ENCODE data around the gene PPFIA2.

Gene PPFIA2

DNA sequence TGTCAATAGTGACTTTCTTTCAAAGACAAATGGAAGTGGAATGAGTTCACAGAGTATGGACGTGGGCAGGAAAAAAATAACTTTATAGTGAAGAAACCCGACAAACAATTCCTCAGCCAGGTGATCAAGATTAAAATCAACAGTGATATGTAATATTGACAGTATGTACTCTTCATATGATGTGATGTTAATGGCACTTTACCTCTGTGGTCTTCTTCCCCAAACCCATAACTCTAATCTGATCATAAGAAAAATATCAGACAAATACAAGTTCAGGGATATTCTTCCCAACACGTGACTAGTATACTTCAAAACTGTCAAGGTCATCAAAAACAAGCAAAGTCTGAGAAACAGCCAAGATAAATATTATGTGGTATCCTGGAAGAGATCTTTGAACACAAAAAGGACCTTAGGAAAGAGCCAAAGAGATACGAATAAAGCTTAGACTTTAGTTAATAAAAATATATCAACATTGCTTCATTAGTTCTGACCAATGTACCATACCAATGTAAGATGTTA is 215.5 kb downstream of the PPFIA2 start:
- H3K9ac ChIP-seq (ENCODE audit: low read depth, low read length, poor library complexity) = no peak overlapping the region
- no peak overlapping the region for H3K18ac ChIP-seq (ENCODE audit: low read length)
- no peak overlapping the region for H2BK120ac ChIP-seq (ENCODE audit: low read depth, low read length)
- H3K27me3 ChIP-seq (ENCODE audit: control insufficient read depth in 3 of 3, insufficient read depth in 3 of 3, low read depth in 1 of 3, low read length in 3 of 3) = no peaks in the 10 kb centered on the region
- H3K14ac ChIP-seq (ENCODE audit: low read length) = no peak overlapping the region
- no peak overlapping the region for H3K4me2 ChIP-seq (ENCODE audit: insufficient read depth, low read length, poor library complexity, severe bottlenecking)
- no peak overlapping the region for H3K4me3 ChIP-seq (ENCODE audit: low read length in 2 of 2)
- H3K4me1 ChIP-seq (ENCODE audit: control insufficient read depth in 2 of 2, insufficient read depth in 1 of 2, low read depth in 1 of 2, low read length in 2 of 2) = no peaks in the 10 kb centered on the region
- no peak overlapping the region for H2BK12ac ChIP-seq (ENCODE audit: low read length)
- no peak overlapping the region for H2BK15ac ChIP-seq (ENCODE audit: low read length)
- H3K4ac ChIP-seq (ENCODE audit: low read length) = no peak overlapping the region
- H3K36me3 ChIP-seq (replicated peaks in 1 of 2; ENCODE audit: control insufficient read depth in 2 of 2, insufficient read depth in 2 of 2, low read length in 2 of 2) = no peaks in the 10 kb centered on the region
- H3K79me1 ChIP-seq (ENCODE audit: low read depth, low read length) = no peaks in the 10 kb centered on the region
- no CpG with 5 or more reads among the region's 4 CpGs for WGBS, 2 donors (ENCODE audit: extremely low coverage in 2 of 2, insufficient read length in 2 of 2, insufficient replicate concordance in 1 of 2)
- no peak overlapping the region for H2AFZ ChIP-seq (ENCODE audit: low read length)
- no peak overlapping the region for H4K8ac ChIP-seq (ENCODE audit: low read depth, low read length)
- no peak for DNase-seq (ENCODE audit: low spot score)
- H2AK5ac ChIP-seq (ENCODE audit: low read depth, low read length) = no peak overlapping the region
- H3K23ac ChIP-seq (ENCODE audit: low read depth, low read length, poor library complexity) = no peak overlapping the region
- H4K91ac ChIP-seq (ENCODE audit: low read depth, low read length, poor library complexity) = no peak overlapping the region
- H3K9me3 ChIP-seq (replicated peaks in 1 of 2; ENCODE audit: control insufficient read depth in 2 of 2, insufficient read depth in 1 of 2, low read depth in 1 of 2, low read length in 2 of 2) = no peaks in the 10 kb centered on the region
- no peak overlapping the region for H3K27ac ChIP-seq (replicated peaks; ENCODE audit: low read length)
- no peak overlapping the region for H2BK5ac ChIP-seq (ENCODE audit: low read length)

DNA sequence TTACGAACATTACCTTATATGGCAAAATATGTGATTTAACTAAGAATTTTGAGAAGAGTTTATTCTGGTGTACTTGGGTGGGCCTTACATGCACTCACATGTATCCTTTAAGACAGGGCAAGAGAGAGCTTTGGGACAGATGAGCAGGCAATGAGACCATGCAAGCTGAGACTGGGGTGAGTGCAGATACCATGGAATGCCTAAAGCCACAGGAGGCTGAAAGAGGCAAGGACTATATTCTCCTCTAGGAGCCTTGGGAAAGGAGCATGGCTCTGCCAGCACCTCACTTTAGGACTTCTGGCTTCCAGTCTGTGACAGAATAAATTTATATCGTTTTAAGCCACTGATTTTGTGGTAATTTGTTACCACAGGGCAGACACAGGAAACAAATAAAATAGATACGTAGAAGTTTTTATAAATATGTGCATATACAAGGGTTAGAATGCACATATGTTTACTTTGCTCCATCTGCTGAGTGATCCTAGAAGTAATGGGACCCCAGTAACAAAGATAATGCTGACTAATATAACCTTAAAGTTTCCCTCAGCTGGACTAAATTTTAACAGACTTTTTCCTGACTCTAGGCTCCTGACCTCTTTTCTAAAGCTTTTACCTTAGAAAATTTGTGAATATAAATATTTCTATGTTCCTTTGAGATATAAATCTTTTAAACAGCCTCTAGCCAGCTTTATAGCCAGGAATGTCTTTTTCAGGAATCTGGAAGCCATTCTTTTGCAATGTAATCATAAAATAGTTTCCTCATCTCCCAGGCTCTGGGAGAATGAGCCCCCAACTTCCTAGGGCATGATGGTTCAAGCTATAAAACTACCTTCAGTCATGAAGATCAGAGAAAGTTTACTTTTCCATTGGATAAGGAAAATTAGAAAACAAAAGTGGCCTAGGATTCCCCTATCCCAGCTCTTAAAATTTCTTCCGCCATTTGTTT is 216.8 kb downstream of the PPFIA2 start:
- Histone ChIP-seq H3K27me3 (ENCODE audit: control insufficient read depth in 3 of 3, insufficient read depth in 3 of 3, low read depth in 1 of 3, low read length in 3 of 3) (no peaks in the 10 kb centered on the region), H3K36me3 (replicated peaks in 1 of 2; ENCODE audit: control insufficient read depth in 2 of 2, insufficient read depth in 2 of 2, low read length in 2 of 2) (no peaks in the 10 kb centered on the region), H2AFZ (ENCODE audit: low read length) (no peak overlapping the region), H3K4me1 (ENCODE audit: control insufficient read depth in 2 of 2, insufficient read depth in 1 of 2, low read depth in 1 of 2, low read length in 2 of 2) (no peaks in the 10 kb centered on the region), H3K9ac (ENCODE audit: low read depth, low read length, poor library complexity) (no peak overlapping the region), H3K4me3 (ENCODE audit: low read length in 2 of 2) (no peak overlapping the region), H2BK5ac (ENCODE audit: low read length) (no peak overlapping the region), H3K4me2 (ENCODE audit: insufficient read depth, low read length, poor library complexity, severe bottlenecking) (no peak overlapping the region), H2BK120ac (ENCODE audit: low read depth, low read length) (no peak overlapping the region), H3K9me3 (replicated peaks in 1 of 2; ENCODE audit: control insufficient read depth in 2 of 2, insufficient read depth in 1 of 2, low read depth in 1 of 2, low read length in 2 of 2) (no peaks in the 10 kb centered on the region), H2AK5ac (ENCODE audit: low read depth, low read length) (no peak overlapping the region), H2BK12ac (ENCODE audit: low read length) (no peak overlapping the region), H3K23ac (ENCODE audit: low read depth, low read length, poor library complexity) (no peak overlapping the region), H3K18ac (ENCODE audit: low read length) (no peak overlapping the region), H3K14ac (ENCODE audit: low read length) (no peak overlapping the region), H3K27ac (replicated peaks; ENCODE audit: low read length) (no peak overlapping the region), H3K4ac (ENCODE audit: low read length) (no peak overlapping the region), H3K79me1 (ENCODE audit: low read depth, low read length) (no peaks in the 10 kb centered on the region), H4K91ac (ENCODE audit: low read depth, low read length, poor library complexity) (no peak overlapping the region), H2BK15ac (ENCODE audit: low read length) (no peak overlapping the region), H4K8ac (ENCODE audit: low read depth, low read length) (no peak overlapping the region)
- DNase-seq (ENCODE audit: low spot score) = no peak
- no CpG with 5 or more reads among the region's 4 CpGs for WGBS, 2 donors (ENCODE audit: extremely low coverage in 2 of 2, insufficient read length in 2 of 2, insufficient replicate concordance in 1 of 2)

GRCh38 chr12:81541121-81541520 is 218.0 kb downstream of the PPFIA2 start:
- no peaks in the 10 kb centered on the region for H3K4me1 ChIP-seq (ENCODE audit: control insufficient read depth in 2 of 2, insufficient read depth in 1 of 2, low read depth in 1 of 2, low read length in 2 of 2)
- H3K4me2 ChIP-seq (ENCODE audit: insufficient read depth, low read length, poor library complexity, severe bottlenecking) = no peak overlapping the region
- DNase-seq (ENCODE audit: low spot score) = no peak
- no peaks in the 10 kb centered on the region for H3K27me3 ChIP-seq (ENCODE audit: control insufficient read depth in 3 of 3, insufficient read depth in 3 of 3, low read depth in 1 of 3, low read length in 3 of 3)
- H2BK12ac ChIP-seq (ENCODE audit: low read length) = no peak overlapping the region
- no peak overlapping the region for H3K27ac ChIP-seq (replicated peaks; ENCODE audit: low read length)
- H2AFZ ChIP-seq (ENCODE audit: low read length) = no peak overlapping the region
- no peaks in the 10 kb centered on the region for H3K79me1 ChIP-seq (ENCODE audit: low read depth, low read length)
- no peak overlapping the region for H2BK15ac ChIP-seq (ENCODE audit: low read length)
- no peak overlapping the region for H3K14ac ChIP-seq (ENCODE audit: low read length)
- H3K18ac ChIP-seq (ENCODE audit: low read length) = no peak overlapping the region
- no peak overlapping the region for H3K23ac ChIP-seq (ENCODE audit: low read depth, low read length, poor library complexity)
- H2BK120ac ChIP-seq (ENCODE audit: low read depth, low read length) = no peak overlapping the region
- no peak overlapping the region for H3K9ac ChIP-seq (ENCODE audit: low read depth, low read length, poor library complexity)
- H2BK5ac ChIP-seq (ENCODE audit: low read length) = no peak overlapping the region
- H3K36me3 ChIP-seq (replicated peaks in 1 of 2; ENCODE audit: control insufficient read depth in 2 of 2, insufficient read depth in 2 of 2, low read length in 2 of 2) = no peaks in the 10 kb centered on the region
- no peak overlapping the region for H4K91ac ChIP-seq (ENCODE audit: low read depth, low read length, poor library complexity)
- H3K4ac ChIP-seq (ENCODE audit: low read length) = no peak overlapping the region
- H3K4me3 ChIP-seq (ENCODE audit: low read length in 2 of 2) = no peak overlapping the region
- H2AK5ac ChIP-seq (ENCODE audit: low read depth, low read length) = no peak overlapping the region
- no peak overlapping the region for H4K8ac ChIP-seq (ENCODE audit: low read depth, low read length)
- no peaks in the 10 kb centered on the region for H3K9me3 ChIP-seq (replicated peaks in 1 of 2; ENCODE audit: control insufficient read depth in 2 of 2, insufficient read depth in 1 of 2, low read depth in 1 of 2, low read length in 2 of 2)

GRCh38 chr12:81539279-81539678 is 219.9 kb downstream of the PPFIA2 start:
- Histone ChIP-seq H3K23ac (ENCODE audit: low read depth, low read length, poor library complexity) (no peak overlapping the region), H3K4me2 (ENCODE audit: insufficient read depth, low read length, poor library complexity, severe bottlenecking) (no peak overlapping the region), H2BK12ac (ENCODE audit: low read length) (no peak overlapping the region), H2BK120ac (ENCODE audit: low read depth, low read length) (no peak overlapping the region), H3K9me3 (replicated peaks in 1 of 2; ENCODE audit: control insufficient read depth in 2 of 2, insufficient read depth in 1 of 2, low read depth in 1 of 2, low read length in 2 of 2) (no peaks in the 10 kb centered on the region), H2AFZ (ENCODE audit: low read length) (no peak overlapping the region), H3K14ac (ENCODE audit: low read length) (no peak overlapping the region), H2AK5ac (ENCODE audit: low read depth, low read length) (no peak overlapping the region), H4K8ac (ENCODE audit: low read depth, low read length) (no peak overlapping the region), H2BK5ac (ENCODE audit: low read length) (no peak overlapping the region), H3K27ac (replicated peaks; ENCODE audit: low read length) (no peak overlapping the region), H3K79me1 (ENCODE audit: low read depth, low read length) (no peaks in the 10 kb centered on the region), H4K91ac (ENCODE audit: low read depth, low read length, poor library complexity) (no peak overlapping the region), H3K36me3 (replicated peaks in 1 of 2; ENCODE audit: control insufficient read depth in 2 of 2, insufficient read depth in 2 of 2, low read length in 2 of 2) (no peaks in the 10 kb centered on the region), H3K9ac (ENCODE audit: low read depth, low read length, poor library complexity) (no peak overlapping the region), H3K18ac (ENCODE audit: low read length) (no peak overlapping the region), H3K4ac (ENCODE audit: low read length) (no peak overlapping the region), H3K27me3 (ENCODE audit: control insufficient read depth in 3 of 3, insufficient read depth in 3 of 3, low read depth in 1 of 3, low read length in 3 of 3) (no peaks in the 10 kb centered on the region), H3K4me3 (ENCODE audit: low read length in 2 of 2) (no peak overlapping the region), H2BK15ac (ENCODE audit: low read length) (no peak overlapping the region), H3K4me1 (ENCODE audit: control insufficient read depth in 2 of 2, insufficient read depth in 1 of 2, low read depth in 1 of 2, low read length in 2 of 2) (no peaks in the 10 kb centered on the region)
- no peak for DNase-seq (ENCODE audit: low spot score)
- WGBS, 2 donors (ENCODE audit: extremely low coverage in 2 of 2, insufficient read length in 2 of 2, insufficient replicate concordance in 1 of 2) = no CpG with 5 or more reads among the region's 3 CpGs

All from neuronal stem cell (in vitro differentiated cells).